Keratinocyte (primary cell): ENCODE data around the gene DCXR.

Experiments used
- CTCF ChIP-seq, 3 experiments: IDR thresholded peaks in 1 of 3; conservative IDR thresholded peaks in 1 of 3; optimal IDR thresholded peaks in 1 of 3; 2 replicates in 2 of 3; 3 replicates in 1 of 3; pipeline versions ENCODE3 to v1.5.1; 2011; ENCODE audit warnings: low read length in 3 of 3, mild to moderate bottlenecking in 3 of 3, moderate library complexity in 2 of 3, control low read depth in 1 of 3, inconsistent platforms in 1 of 3; ENCODE audit not compliant: insufficient read depth in 2 of 3; ENCODE audit errors: extremely low read depth in 1 of 3
- EZH2 ChIP-seq: IDR thresholded peaks from one replicate; pipeline ENCODE4 v1.6.1; 2012; ENCODE audit warnings: inconsistent platforms, mild to moderate bottlenecking, low read length, moderate library complexity

- TF ChIP-seq CTCF (optimal IDR thresholded peaks at IDR 0.05 in 1 of 3, IDR thresholded peaks at IDR 0.05 in 1 of 3, conservative IDR thresholded peaks at IDR 0.05 in 1 of 3; ENCODE audit: extremely low read depth in 1 of 3, insufficient read depth in 2 of 3, low read length in 3 of 3): no peak
- no peak for TF ChIP-seq EZH2
These were observed 20.5 kb downstream of the DCXR start for GRCh38 chr17:82016875-82017459.
